Measurements from ENCODE around the gene FERMT2.

Gene FERMT2, protein sequence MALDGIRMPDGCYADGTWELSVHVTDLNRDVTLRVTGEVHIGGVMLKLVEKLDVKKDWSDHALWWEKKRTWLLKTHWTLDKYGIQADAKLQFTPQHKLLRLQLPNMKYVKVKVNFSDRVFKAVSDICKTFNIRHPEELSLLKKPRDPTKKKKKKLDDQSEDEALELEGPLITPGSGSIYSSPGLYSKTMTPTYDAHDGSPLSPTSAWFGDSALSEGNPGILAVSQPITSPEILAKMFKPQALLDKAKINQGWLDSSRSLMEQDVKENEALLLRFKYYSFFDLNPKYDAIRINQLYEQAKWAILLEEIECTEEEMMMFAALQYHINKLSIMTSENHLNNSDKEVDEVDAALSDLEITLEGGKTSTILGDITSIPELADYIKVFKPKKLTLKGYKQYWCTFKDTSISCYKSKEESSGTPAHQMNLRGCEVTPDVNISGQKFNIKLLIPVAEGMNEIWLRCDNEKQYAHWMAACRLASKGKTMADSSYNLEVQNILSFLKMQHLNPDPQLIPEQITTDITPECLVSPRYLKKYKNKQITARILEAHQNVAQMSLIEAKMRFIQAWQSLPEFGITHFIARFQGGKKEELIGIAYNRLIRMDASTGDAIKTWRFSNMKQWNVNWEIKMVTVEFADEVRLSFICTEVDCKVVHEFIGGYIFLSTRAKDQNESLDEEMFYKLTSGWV

DNA sequence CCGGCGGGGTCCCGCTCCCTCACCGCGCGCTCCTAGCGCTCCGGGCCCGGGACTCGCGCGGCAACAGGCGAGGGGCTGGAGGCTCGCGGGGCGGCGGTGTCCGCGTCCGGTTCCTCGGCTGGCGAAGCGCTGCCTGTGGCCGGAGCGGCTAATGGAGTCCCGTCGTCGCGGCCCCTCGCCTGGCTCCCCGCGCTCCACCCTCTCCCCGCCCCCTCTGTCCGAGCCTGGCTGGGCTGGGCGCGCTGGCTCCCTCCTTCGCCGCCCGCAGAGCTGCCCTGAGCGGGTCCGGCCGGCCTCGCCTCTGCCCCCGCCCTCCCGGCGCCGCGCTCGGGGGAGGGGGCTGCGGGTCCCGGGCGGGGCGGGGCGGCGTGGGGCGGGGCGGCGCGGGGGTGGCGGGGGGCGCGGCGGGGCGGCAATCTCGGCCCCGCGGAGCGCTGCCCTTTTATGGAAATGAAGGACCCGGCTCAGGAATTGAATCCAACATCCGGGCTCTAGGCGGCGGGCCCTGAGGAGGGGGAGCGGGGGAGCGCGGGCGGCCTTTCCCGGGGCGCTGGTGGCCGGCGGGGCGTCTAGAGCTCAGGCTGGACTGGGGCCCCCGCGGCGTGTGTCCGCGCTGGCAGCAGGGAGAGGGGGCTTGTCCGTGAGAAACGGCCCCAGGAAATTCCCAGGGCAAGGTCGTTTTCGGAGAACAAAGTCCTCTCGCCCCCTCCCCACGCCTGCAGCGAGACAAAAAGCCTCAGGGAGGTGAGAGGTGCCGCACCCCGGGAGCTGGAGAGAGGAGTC, at the start of gene FERMT2:
FERMT2 (minus strand) TSS at position 153 of the 783 bp plus-strand sequence. CDS start 482 bp downstream, outside the sequence.
- DNase-seq, result peak; percentile 25

DNA sequence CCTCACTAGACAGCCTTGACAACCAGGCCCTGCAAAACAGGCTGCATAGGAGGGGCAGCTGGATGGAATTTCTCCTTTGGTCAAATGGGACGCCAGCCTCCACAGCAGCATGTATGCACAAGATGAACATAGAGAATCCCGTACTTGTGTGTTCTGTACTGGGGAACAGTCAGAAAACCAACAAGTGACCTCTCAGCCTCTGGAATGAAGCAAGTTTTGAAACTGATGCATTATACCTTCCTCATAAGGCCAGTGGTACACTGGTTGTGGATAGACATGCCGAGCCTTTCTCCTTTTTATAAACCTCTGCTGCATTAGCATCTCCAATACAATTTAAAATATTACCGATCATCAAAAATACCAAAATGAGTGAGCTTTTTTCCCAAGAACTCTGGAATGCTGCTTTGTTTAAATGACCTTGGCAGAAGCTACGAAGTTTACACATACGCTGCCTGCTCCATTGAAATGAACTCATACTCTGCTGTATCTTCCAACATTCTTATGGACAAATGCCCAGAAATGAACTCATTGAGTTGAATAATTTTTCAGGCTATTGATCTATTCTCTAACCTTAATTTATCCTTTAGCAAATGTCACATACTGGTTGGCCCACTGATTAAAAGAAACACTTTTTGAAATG, 47.6 kb upstream of the FERMT2 start:
- DNase-seq, result no peak

DNA sequence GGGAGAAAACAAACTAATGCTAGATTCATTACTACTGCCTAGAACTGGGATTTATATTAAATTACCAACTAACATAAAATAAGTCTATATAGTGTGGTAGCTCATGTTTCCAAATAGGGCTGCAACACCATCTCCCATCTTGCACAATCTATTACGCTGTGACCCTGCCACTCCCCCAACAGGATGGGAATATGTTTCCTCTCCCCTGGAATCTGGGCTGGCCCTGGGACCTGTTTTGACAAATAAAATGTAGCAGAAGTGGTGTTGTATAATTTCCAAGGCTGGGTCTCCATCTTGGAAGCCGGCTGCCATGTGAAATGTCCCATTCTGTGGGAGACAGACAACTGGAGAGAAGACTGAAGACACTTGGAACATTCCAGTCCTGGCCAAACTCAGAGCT, 45.6 kb upstream of the FERMT2 start:
- no peak for DNase-seq

DNA sequence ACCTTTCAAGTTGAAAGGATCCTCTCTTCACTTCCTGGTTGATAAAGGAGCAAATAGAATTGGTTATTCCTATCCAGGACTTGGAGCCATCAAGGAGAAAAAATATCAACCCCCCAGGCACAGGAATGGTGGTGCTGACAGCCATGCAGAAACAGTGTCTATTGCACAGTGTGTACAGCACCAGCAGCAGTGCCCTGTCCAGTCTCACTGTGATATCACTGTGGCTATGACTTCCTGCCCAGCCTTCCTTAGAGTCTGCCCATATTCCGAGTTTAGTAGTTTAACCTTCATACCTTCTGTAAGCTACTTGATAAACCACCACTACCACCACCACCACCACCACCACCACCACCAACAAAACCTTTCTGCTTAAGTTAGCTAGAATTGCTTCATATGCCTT, 45.1 kb upstream of the FERMT2 start:
- no peak for DNase-seq

DNA sequence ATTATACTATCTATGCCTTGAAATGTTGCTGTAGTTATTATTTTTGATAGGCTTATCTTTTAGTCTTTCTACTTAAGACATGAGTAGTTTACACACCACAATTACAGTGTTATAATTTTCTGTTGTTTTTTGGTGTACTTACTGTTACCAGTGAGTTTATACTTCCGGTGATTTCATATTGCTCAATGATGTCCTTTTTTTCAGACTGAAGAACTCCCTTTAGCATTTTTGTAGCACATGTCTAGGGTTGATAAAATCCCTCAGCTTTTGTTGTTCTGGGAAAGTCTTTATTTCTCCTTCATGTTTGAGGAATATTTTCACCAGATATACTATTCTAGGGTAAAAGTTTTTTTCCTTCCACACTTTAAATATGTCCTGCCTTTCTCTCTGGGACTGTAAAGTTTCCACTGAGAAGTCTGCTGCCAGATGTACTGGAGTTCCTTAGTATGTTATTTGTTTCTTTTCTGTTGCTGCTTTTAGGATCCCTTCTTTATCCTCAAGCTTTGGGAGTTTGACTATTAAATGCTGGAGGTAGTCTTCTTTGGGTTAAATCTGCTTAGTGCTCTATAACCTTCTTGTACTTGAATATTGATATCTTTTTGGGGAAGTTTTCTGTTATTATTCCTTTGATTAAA, 41.5 kb upstream of the FERMT2 start:
- DNase-seq, result no peak

DNA sequence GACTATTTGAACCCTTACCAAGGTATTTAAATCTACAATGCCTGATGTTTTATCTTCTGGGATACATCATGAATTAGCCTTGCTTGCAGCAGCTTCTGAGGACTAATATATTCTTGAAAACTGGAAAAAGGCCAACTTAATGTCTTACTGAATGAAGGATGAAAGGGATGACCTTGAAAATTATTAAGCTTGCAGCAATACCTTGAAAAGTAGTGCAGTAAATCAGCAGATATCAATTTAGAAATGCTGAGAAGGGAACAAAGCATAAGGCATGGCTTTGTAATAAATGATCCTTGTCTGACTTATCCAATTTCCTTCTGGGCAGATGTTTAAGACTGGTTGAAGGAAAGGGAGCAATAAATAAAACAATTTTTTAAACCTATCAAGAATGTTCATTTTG, 37.3 kb upstream of the FERMT2 start:
- no peak for DNase-seq

DNA sequence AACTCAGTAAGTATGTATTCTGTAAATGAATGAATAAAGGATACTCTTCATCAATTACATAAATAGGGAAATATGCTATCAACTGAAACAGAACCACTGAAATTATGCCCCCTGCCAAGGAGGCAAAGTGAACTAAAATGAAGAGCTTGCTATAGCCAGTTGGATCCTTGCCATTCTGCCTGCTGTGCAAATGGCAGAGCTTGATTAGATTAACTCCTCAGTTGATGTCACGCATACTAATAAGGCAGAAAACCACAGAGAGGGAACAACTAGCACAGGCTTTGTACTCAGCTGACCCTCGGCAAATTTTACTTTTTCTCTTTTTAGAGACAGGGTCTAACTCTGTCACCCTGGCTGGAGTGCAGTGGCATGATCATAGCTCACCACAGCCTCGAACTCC, 36.7 kb upstream of the FERMT2 start:
- no peak for DNase-seq

DNA sequence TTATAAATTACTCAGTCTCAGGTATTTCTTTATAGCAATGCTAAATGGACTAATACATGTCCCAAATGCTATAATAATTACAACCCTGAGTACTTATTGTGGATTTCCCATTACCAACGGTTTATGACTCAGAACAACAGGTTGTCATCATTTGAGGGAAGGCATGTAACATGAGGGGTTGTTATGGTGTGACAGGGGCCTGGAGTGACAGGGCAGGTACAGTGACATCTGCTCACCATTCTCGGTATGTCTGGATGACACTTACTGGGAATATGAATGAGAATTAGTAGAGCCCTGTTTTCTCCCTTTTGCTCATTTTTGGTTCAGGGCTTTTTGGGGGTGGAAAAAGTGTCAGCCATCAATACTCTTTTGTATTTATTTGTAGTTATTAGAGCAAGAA, 36.2 kb upstream of the FERMT2 start:
- no peak for DNase-seq

DNA sequence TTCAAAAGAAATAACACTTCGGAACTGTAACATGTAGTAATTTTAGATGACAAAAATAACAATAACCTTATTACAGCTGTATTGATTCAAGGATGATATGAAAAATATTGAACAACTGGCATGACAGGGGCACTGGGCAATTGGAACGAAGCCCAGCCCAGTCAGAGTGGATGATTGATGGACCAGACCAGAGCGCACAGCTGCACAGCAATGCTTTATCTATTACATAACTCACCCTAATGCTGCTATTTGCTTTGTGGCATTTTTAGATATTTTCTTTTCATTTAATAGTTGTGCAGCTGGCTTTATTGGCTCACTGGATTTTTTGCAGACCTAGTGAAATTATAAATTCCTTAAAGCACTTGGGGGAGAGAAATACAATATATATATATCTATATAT, 26.9 kb upstream of the FERMT2 start:
- DNase-seq, result no peak

DNA sequence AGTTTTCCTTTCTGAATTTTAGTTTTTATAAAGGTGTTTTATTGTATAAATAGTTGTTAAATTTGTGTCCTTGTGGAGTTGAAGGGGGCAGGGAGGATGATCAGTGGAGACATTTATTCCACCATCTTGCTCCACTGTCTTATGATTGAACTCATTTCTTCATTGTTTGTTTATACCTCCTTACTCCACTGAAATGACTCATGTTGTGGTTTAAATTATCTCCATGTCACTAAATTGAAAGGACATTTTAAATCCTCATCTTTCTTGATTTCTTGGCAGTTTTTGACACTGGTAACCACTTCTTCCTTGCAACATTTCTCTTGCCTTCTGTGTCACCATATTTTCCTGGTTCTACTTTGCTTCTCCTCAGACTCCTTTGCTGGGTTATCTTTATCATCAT, 23.6 kb upstream of the FERMT2 start:
- DNase-seq, result no peak

DNA sequence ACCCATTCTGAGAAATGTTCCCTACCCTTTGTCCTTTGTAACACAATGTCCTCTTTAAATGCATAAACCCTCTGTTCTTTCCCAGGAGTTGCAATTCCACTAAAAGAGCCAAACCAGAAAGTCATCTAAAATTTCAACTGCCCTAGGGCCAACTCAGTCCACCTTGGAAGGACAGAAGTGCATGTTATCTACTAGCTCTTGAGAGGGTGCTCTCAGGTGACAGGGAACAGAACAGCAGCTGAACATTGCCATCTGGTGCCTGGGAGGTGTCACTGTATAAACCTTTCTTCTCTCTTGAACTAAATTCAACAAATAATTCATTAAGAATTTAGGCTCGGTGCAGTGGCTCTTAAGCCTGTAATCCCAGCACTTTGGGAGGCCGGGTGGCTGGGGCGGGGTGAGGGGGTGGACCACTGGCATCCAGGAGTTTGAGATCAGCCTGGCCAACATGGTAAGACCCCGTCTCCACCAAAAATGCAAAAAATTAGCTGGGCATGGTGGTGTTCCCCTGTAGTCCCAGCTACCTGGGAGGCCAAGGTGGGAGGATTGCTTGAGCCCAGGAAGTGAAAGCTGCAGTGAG, 10.3 kb upstream of the FERMT2 start:
- DNase-seq, result peak; percentile 71

DNA sequence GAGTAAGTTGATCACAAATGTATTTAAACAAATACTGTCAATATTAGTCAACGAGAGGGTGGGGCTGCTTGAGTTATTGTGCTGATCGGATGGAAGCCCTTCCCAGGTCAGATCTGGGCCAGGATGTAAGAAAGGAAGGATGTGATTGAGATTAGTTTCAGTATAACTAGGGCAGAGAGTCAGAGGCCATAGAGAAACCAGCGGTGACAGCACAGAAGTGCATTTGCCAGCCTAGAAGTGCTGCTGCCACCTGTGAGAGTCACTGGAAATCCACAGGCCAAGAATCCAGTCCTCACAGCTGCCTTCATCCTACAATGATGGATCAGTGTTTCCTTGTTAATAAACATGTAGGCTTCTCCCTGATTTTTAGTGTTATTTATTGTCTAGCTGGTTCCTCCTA, 9.8 kb upstream of the FERMT2 start:
- peak; percentile 13 for DNase-seq

DNA sequence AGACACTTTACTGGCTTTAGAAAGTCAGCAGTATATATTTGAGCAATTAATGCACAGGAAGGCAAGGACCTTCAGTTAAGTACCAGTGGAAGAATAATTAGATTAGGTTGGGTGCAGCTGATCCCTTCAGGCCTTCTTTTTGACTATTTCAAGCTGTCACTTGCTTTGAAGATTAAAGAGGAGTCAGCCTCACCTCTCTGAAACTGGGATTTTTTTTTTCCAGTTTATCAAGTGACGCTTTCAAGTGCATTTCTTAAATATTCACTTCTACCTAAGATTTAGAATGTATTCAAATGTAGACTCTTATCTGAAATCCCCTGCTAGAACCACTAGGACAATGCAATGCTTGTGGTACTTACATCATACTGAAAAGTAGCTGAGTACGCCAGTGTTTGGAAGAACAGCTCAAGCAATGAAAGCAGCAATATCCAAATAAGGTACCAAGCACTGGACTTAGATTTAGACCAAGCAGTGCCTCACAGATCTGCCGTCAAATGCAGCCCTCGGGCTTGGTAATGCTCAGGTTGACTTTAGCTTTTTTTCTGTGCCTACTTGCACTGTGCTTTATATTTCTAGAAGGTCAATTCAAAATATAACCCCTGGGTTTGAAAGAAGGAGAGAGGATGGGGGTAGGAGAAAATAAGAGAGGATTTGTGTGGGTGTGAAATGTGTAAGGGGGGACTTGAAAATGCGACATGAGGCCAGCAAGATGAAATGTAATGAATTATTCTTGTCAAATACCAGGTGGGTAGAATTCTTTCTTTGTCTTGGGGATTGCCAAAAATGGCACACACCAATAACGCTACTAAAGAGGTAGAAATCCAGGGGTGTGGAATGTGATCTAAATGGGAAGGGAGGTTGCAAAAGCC, 3.7 kb upstream of the FERMT2 start:
- no peak for DNase-seq

DNA sequence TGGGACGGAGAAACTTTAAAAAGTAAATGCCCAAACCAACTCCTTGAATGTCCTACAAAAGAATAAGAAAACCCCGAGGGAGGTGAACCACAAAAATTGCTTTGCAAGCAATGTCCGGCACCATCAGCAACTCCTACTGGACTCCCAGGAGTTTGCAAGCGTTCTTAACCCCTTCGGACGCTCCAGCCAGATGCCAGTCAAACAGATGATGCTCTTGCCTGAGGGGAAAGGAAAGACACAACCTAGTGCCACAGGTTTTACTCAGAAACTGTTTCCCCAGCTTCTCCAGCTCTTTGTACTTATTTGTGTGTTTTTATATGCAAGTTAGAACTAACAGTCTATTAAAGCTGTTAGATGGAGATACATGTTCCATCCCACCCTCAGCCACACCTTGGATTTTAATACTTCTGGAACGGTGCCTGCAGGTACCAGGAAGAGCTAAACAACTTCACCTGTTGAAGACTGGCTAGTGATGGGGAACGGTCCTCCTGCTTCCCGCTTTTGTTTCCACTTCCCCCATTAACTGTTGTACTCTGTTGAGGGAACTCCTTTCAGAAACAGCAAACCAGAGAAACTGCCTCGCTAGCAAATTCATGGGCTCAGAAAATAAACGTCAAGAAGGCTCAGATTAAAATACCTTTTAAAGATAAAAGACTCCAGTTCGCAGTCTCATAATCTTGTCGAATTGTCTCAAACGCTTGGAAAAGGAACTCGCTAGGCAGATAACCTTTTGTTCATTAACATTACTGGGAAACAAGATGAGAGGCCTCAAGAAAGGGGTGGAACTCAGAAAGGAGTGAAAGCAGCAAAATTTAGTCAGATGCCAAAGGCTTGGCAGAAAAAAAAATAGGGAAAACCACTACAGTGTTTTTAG, 1.1 kb upstream of the FERMT2 start:
- no peak for DNase-seq

DNA sequence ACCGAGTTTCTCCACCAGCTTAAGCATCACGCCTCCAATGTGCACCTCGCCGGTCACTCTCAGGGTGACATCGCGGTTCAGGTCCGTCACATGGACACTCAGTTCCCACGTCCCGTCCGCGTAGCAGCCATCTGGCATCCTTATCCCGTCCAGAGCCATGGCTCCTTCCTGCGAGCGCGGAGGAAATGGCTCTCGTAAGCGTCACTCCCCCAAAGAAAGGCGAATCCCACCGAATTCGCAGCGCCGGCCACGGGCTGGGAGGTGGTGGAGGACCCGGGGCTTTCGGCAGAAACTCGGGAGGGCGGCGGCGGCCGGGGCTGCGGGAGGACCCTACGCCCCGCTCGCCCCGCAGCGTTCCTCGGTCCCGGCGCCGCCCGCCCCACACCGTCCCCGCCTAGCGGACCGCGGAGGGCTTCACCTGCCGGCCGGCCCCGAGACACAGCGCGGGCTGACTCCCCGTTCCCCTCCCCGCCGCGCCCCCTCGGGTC, 396 bp downstream of the FERMT2 start:
- peak; percentile 12 for DNase-seq

DNA sequence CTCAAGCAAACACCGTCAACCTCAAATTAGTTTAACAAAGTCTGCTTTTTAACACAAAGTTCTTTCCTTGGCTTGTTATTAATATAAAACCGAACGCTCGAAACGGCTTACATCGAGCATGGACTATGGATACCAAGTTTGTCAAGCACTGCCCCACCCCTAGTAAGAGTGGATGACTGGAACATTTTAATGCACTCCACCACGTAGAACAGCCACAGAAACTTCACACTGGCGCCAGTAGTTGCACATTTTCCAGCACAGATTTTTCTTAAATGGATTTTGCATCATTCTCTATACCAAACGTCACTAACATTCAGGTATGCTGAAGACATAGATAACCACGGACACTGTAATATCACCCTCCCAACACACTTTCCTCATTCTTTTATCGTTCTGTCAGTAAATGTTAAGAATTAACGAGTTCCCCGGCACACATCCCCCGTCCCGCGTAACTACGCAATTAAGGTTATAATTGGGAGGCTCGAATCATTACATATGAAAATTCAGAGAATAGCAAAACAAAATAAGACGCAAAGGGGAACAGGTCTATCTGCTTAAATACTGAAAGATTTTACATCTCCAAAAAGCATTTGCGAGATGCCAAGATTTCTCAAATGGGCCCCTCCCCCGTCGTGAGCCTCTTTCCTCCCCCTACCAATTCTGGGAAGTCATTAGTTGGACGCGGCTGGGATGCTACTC, 990 bp downstream of the FERMT2 start:
- peak; percentile 7 for DNase-seq

DNA sequence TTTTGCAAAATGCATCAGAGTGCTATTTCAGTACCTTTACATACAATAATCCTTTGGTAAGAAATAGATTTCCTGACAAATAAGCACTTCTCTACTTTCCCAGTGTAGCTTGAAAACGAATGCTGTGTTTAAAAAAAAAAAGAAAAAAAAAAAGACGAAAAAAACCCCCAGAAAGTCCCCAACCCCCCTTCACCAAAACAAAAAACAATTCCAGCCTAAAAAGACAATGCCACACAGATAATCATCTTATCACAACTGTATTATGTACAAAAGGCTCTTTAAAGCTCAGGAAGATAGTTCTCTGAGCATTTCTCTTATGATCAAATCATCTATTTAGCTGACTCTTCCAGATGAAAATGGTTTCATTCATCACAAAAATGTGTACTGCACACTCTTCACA, 1.6 kb downstream of the FERMT2 start:
- no peak for DNase-seq

DNA sequence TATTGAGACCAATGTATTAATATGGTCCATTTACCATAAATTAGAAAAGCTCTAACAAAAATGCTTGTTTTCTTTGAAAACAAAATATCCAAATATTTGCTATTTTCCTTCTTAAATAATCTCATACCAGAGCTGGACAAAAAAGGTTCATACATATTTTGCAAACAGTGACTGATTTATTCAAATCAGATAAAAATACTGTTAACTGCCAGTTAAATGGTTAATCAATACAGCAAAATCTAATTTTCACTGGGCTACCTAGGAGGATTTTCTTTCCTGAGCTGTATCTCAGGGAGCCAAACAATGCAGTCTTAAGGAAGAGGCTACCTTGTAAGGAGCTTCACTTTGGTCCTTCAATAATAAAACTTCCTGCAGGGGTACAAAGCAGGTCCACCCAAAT, 2.0 kb downstream of the FERMT2 start:
- no peak for DNase-seq

DNA sequence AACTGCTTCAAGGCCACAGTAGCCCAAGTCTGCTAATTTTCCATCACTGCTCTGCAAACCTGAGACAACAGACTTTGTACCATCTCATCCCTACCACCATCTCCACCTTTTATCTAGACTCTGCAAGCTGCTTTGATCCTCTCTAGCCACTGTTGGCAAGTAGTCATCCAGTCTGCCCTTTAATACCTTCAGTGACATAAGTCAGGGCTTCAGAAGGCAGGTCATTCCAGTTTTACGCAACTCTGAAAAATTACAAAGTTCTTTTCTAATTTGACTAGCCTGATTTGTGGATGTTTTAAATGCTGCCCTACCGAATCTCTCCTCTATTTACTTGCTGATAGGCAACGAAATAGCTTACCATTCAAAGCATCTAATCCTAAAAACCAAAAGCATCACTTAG, 2.8 kb downstream of the FERMT2 start:
- no peak for DNase-seq

Measured in CD4-positive, alpha-beta T cell treated with Interleukin-10 for 1 hour (primary cell).